Heart left ventricle (tissue), 16 donors: Measurements from ENCODE around the gene KCNMA1. TPM values are rescaled to one million over a fixed set of nuclear protein-coding genes. Genes with fewer than 3 reads are reported as not detected.

Experiments
- ATAC-seq, 4 donors: fragments of 200-7000 bp; cut with Tn5 transposase; one replicate each; pipeline ENCODE4 v1.9.1; 2020 to 2022; ENCODE audit warnings: moderate library complexity in 4 of 4, mild to moderate bottlenecking in 3 of 4, moderate number of reproducible peaks in 1 of 4
- DNase-seq, 5 donors: peaks; one replicate each; pipeline ENCODE4 v3.0.0-alpha.2; 2020
- H3K27ac ChIP-seq, 12 donors: fragments of 200-600 bp; sonication (generic) in 4 of 12; one replicate each; pipeline versions ENCODE4 v1.5.0 to v1.8.0; 2016 to 2022; ENCODE audit warnings: mild to moderate bottlenecking in 2 of 12
- H3K27me3 ChIP-seq, 9 donors: fragments of 200-600 bp; sonication (generic) in 2 of 9; one replicate each; pipeline versions ENCODE4 v1.5.1 to v1.8.0; 2016 to 2022; ENCODE audit warnings: mild to moderate bottlenecking in 3 of 9
- H3K36me3 ChIP-seq, 9 donors: fragments of 200-600 bp; sonication (generic) in 2 of 9; one replicate each; pipeline versions ENCODE4 v1.5.0 to v1.8.0; 2018 to 2022; ENCODE audit warnings: mild to moderate bottlenecking in 2 of 9
- H3K4me1 ChIP-seq, 12 donors: fragments of 200-600 bp; sonication (generic) in 4 of 12; one replicate each; pipeline versions ENCODE4 v1.5.0 to v1.8.0; 2016 to 2022; ENCODE audit warnings: mild to moderate bottlenecking in 3 of 12
- H3K4me3 ChIP-seq, 12 donors: fragments of 200-600 bp; sonication (generic) in 4 of 12; one replicate each; pipeline versions ENCODE4 v1.5.0 to v1.8.0; 2017 to 2022; ENCODE audit warnings: mild to moderate bottlenecking in 9 of 12, moderate library complexity in 4 of 12
- H3K9me3 ChIP-seq, 12 donors: fragments of 200-600 bp; sonication (generic) in 4 of 12; one replicate each; pipeline versions ENCODE4 v1.5.0 to v1.8.0; 2016 to 2022; ENCODE audit warnings: mild to moderate bottlenecking in 1 of 12
- POLR2A ChIP-seq, 2 donors: fragments of 450-650 bp; IDR thresholded peaks; one replicate each; pipeline ENCODE4 v1.6.1; 2017; ENCODE audit warnings: antibody characterized with exemption in 2 of 2, mild to moderate bottlenecking in 2 of 2, moderate library complexity in 2 of 2
- WGBS, 4 donors: extraction: QIAGEN DNeasy Blood & Tissue Kit in 2 of 4; methylation state at CpG; one replicate each; pipeline versions ENCODE4 v1.1.5 to v1.1.7; 2013 to 2018; 5-methylcytosine and 5-hydroxymethylcytosine counted together
- intact Hi-C, 10 donors: fragments of 100-400 bp; cut with DNase I; formaldehyde crosslinking; loops; one replicate each; pipeline versions ENCODE4 v1.11.1 to v1.14.2; 2022
- polyA plus RNA-seq, 2 donors: library from polyadenylated mRNA; stranded (reverse); fragments of 200-250 nt; gene quantifications; one replicate each; pipeline ENCODE4 v1.2.3, GENCODE V29; 2013
- total RNA-seq, 9 donors: library from RNA; depleted of rRNA in 2 of 9; stranded (reverse); fragments of >200 nt in 2 of 9; fragmentation: NEBNext Ultra II Directional in 3 of 9; extraction: Animal tissue kit (Norgen Biotek cat#: 25700) in 3 of 9; gene quantifications; one replicate each; pipeline versions ENCODE4 v1.1.0 to v1.2.4, GENCODE V29; 2016 to 2023
- TF ChIP-seq, protein P1 (sequence below), 12 donors: fragments of 200-600 bp; sonication (generic) in 4 of 12; IDR thresholded peaks; one replicate each; pipeline versions ENCODE4 v1.5.0 to v1.8.0; 2018 to 2022; ENCODE audit warnings: antibody characterized with exemption in 12 of 12, mild to moderate bottlenecking in 5 of 12
- donor health status: ischemic (EF 13 %, LVEDD 7.1; RV severe dilation, severe dysfunction).
- donor health status: healthy with polysubstance abuse.
- donor health status: DM: no; HTN: yes; CAD: no.
- donor health status: DM: no; HTN: no; CAD: no.
- donor health status: ischemic (EF 25% LVEDD 6.9; RV normal size, moderate dysfunction).
- donor health status: ischemic (EF 25% LVEDD 5.7; RV mildly dilated, moderate dysfunction).
- donor health status: healthy.
- donor health status: DM: yes; HTN: yes; CAD: no.
- donor health status: ischemic (EF 35%, LVEDD 5.7; RV mildly dilated, moderate dysfunction).
- donor health status: nonischemic (EF 11% LVEDD 7.7; RV severe dilation, severe dysfunction).
- donor health status: DM: yes; HTN: yes; CAD: no.
- donor health status: PGD.
- donor health status: ischemic (EF 29% LVEDD 5.4; RV normal size, mild dysfunction).
- donor health status: nonischemic (EF 23%, LVEDD 6.1; RV moderate dilation, normal function).

The KCNMA1 gene
- total and polyA plus RNA-seq, 11 donors: 0.39 to 8.7 (median 1.7) TPM

DNA sequence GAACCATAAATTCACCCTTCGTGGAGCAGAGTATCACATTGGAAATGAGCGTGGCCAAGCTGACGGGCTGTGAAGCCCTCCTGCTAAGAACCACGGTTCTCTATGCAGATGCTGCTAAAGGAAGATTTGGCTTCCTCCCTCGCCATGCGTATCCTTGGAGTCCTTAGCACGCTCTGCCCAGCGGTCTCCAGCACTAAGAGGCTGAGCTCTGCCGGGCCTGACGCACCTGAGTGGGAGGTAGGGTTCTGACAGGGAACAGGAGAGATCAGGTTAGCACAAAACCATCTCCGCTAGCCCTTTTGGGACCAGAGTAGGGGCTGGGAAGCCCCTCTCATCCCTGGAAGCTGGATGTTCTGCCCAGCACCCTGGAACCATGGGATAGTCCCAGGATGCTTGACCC, 225.8 kb downstream of the KCNMA1 start:
- Histone ChIP-seq H3K4me1 (peaks cover 0 to 3% (median 0%) of the 10 kb centered on the region in 12 donors), H3K27ac (peak overlapping the region in 1 of 12 donors; percentile 44), H3K27me3 (peaks cover 0 to 44% (median 0%) of the 10 kb centered on the region in 9 donors), H3K9me3 (no peaks in the 10 kb centered on the region), H3K4me3 (no peak overlapping the region), H3K36me3 (no peaks in the 10 kb centered on the region)
- no peak for DNase-seq
- TF ChIP-seq, protein P1, sequence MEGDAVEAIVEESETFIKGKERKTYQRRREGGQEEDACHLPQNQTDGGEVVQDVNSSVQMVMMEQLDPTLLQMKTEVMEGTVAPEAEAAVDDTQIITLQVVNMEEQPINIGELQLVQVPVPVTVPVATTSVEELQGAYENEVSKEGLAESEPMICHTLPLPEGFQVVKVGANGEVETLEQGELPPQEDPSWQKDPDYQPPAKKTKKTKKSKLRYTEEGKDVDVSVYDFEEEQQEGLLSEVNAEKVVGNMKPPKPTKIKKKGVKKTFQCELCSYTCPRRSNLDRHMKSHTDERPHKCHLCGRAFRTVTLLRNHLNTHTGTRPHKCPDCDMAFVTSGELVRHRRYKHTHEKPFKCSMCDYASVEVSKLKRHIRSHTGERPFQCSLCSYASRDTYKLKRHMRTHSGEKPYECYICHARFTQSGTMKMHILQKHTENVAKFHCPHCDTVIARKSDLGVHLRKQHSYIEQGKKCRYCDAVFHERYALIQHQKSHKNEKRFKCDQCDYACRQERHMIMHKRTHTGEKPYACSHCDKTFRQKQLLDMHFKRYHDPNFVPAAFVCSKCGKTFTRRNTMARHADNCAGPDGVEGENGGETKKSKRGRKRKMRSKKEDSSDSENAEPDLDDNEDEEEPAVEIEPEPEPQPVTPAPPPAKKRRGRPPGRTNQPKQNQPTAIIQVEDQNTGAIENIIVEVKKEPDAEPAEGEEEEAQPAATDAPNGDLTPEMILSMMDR (IDR thresholded peaks at IDR 0.05): no peak
- TF ChIP-seq POLR2A (IDR thresholded peaks at IDR 0.05): no peak
- intact Hi-C loops: no loop called here
- no peak for ATAC-seq
- WGBS, 4 donors: 80 to 88% (median 85%) methylated on average over 10 to 11 of the region's 11 CpGs

DNA sequence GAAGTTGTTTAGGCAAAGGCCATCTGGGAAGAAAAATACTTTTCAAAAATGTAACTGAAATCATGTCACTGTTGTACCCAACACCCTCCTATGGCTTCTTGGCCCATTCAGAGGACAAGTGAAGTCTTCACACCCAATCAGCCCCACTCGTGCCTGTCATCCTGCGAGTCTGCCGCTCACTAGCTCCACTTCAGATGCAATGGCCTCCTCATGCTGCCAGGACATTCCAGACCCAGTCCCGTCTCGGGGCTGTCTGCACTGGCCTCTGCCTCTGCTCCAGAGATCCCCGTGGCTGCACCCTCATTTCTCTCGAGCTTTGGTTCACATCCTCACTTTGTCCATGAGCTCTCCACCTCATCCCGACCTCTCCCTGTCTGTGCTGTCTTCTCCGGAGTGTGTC, 227.1 kb downstream of the KCNMA1 start:
- TF ChIP-seq, protein P1 (IDR thresholded peaks at IDR 0.05): no peak
- no peak for TF ChIP-seq POLR2A (IDR thresholded peaks at IDR 0.05)
- no peak for DNase-seq
- H3K27me3 ChIP-seq: peaks cover 0 to 46% (median 0%) of the 10 kb centered on the region in 9 donors
- intact Hi-C loops: no loop called here
- peaks cover 0 to 7% (median 0%) of the 10 kb centered on the region in 12 donors for H3K4me1 ChIP-seq
- peak overlapping the region in 1 of 12 donors; percentile 59 for H3K27ac ChIP-seq
- no peaks in the 10 kb centered on the region for H3K9me3 ChIP-seq
- no peak overlapping the region for H3K4me3 ChIP-seq
- 39 to 51% (median 49%) methylated on average over 8 to 9 of the region's 9 CpGs for WGBS, 4 donors
- peak in 1 of 4 donors; percentile 36 for ATAC-seq
- no peaks in the 10 kb centered on the region for H3K36me3 ChIP-seq

DNA sequence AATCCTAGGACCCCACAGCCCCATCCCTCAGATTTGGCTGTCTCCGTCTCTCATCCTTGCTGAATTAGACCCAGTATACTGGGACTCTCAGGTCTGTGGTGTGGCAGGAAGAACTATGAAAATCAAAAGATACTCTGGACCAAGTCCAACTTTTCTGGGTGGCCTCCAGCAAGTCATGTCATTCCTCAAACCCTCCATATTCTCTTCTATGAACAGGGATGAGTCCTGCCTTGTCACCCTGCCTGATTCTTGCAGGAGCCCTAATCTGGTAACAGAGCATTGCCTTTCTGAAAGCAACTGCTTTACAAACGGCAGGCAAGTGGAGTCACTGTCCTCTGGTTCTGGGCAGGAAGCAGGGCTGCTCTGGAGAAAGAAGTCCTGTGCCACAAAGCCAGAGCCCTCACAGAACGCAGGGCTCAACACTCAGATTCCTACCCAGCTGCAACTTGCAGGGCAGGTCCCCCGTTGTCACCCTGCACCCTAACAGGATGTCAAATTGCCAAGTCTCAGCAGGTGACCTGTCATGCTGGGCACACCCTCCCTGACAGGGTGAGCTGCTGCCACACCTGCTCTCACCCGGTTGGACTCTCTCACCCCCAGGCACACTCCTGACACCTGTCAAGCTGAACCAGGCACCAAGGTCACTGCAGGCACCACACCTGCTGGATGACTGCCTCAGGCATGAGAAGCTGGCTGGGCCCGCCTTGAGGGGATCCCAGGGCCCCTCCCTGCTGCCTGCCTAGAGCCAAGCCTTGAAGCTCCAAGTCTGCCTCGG, 227.7 kb downstream of the KCNMA1 start:
- H3K4me3 ChIP-seq: no peak overlapping the region
- intact Hi-C loops: no loop called here
- peaks cover 0 to 7% (median 0%) of the 10 kb centered on the region in 12 donors for H3K4me1 ChIP-seq
- H3K36me3 ChIP-seq: no peaks in the 10 kb centered on the region
- DNase-seq: no peak
- H3K9me3 ChIP-seq: no peaks in the 10 kb centered on the region
- peaks cover 0 to 46% (median 0%) of the 10 kb centered on the region in 9 donors for H3K27me3 ChIP-seq
- H3K27ac ChIP-seq: peak overlapping the region in 1 of 12 donors; percentile 59
- ATAC-seq: peak in 1 of 4 donors; percentile 33
- WGBS, 4 donors: 56 to 59% (median 57%) methylated on average over 6 to 7 of the region's 7 CpGs
- TF ChIP-seq, protein P1 (IDR thresholded peaks at IDR 0.05): no peak
- TF ChIP-seq POLR2A (IDR thresholded peaks at IDR 0.05): no peak

DNA sequence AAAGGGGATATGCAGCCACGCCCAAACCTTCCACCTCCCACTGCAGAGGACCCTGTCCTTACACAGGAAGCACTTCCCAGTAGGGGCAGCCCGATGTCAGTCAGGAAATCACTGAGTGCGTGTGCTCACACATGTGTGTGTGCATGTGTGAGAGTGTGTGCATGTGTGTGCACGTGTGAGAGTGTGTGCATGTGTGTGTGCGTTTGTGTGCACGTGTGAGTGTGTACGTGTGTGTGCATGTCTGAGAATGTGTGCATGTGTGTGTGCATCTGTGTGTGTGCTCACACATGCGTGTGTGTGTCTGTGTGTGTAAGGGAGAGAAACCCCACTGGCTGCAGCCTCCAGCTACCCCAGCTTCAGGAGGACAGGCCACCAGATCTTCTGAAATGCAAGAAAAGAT, 229.3 kb downstream of the KCNMA1 start:
- Histone ChIP-seq H3K27ac (no peak overlapping the region), H3K9me3 (no peaks in the 10 kb centered on the region), H3K4me3 (no peak overlapping the region), H3K4me1 (peaks cover 0 to 7% (median 0%) of the 10 kb centered on the region in 12 donors), H3K27me3 (peaks cover 0 to 46% (median 0%) of the 10 kb centered on the region in 9 donors), H3K36me3 (no peaks in the 10 kb centered on the region)
- WGBS, 4 donors: 75 to 85% (median 81%) methylated on average over 8 of the region's 8 CpGs
- intact Hi-C loops: no loop called here
- ATAC-seq: no peak
- TF ChIP-seq, protein P1 (IDR thresholded peaks at IDR 0.05): no peak
- TF ChIP-seq POLR2A (IDR thresholded peaks at IDR 0.05): no peak
- DNase-seq: no peak
